Psoas muscle (tissue), 8 donors: Measurements from ENCODE around the gene ANXA6. TPM values are rescaled to one million over a fixed set of nuclear protein-coding genes. Genes with fewer than 3 reads are reported as not detected.
A peak's percentile ranks its signal among the peaks of the same experiment; 100 is the strongest.

Experiments used
- ATAC-seq, 4 donors: fragments of 200-7000 bp; cut with Tn5 transposase; one replicate each; pipeline ENCODE4 v1.9.1; 2020; ENCODE audit warnings: moderate library complexity in 3 of 4, mild to moderate bottlenecking in 2 of 4
- DNase-seq, 2 donors: peaks; one replicate each; pipeline ENCODE4 v3.0.0-alpha.2; 2020
- H3K27ac ChIP-seq: fragments of 200-600 bp; one replicate; pipeline ENCODE4 v1.8.0; 2022
- H3K27me3 ChIP-seq, 3 donors: fragments of 200-600 bp in 1 of 3; one replicate each; pipeline versions ENCODE4 v1.6.1 to v1.8.0; 2013 to 2022; ENCODE audit warnings: low read length in 2 of 3, mild to moderate bottlenecking in 2 of 3, moderate library complexity in 1 of 3; ENCODE audit not compliant: insufficient read depth in 3 of 3
- H3K36me3 ChIP-seq, 2 donors: fragments of 200-600 bp in 1 of 2; one replicate each; pipeline versions ENCODE4 v1.6.1 to v1.8.0; 2013 to 2022; ENCODE audit warnings: low read depth in 1 of 2, mild to moderate bottlenecking in 1 of 2, moderate library complexity in 1 of 2; ENCODE audit not compliant: insufficient read depth in 1 of 2
- H3K4me1 ChIP-seq: fragments of 200-600 bp; one replicate; pipeline ENCODE4 v1.8.0; 2022
- H3K4me3 ChIP-seq: fragments of 200-600 bp; one replicate; pipeline ENCODE4 v1.8.0; 2022; ENCODE audit warnings: mild to moderate bottlenecking
- H3K9me3 ChIP-seq: fragments of 200-600 bp; one replicate; pipeline ENCODE4 v1.8.0; 2022
- CTCF ChIP-seq: fragments of 200-600 bp; IDR thresholded peaks from one replicate; pipeline ENCODE4 v1.8.0; 2022; ENCODE audit warnings: antibody characterized with exemption
- WGBS, 3 donors: extraction: QIAGEN DNeasy Blood & Tissue Kit; methylation state at CpG; one replicate each; pipeline versions ENCODE4 v1.1.6 to v1.1.7; 2013; 5-methylcytosine and 5-hydroxymethylcytosine counted together
- intact Hi-C, 2 donors: fragments of 100-400 bp; cut with DNase I; formaldehyde crosslinking; loops; one replicate each; pipeline versions ENCODE4 v1.11.0 to v1.14.2; 2022
- polyA plus RNA-seq, 3 donors: library from polyadenylated mRNA; stranded (reverse); fragments of 200-250 nt; gene quantifications; one replicate each; pipeline ENCODE4 v1.2.3, GENCODE V29; 2013
- total RNA-seq, 4 donors: library from RNA; stranded (reverse); fragmentation: NEBNext Ultra II Directional in 2 of 4; extraction: Animal tissue kit (Norgen Biotek cat#: 25700) in 2 of 4; gene quantifications; one replicate each; pipeline versions ENCODE4 v1.2.1 to v1.2.4, GENCODE V29; 2021 to 2023
- donor health status: healthy with polysubstance abuse.
- donor health status: DM: no; HTN: no; CAD: no; lungs with moderate emphysema.
- donor health status: Bipolar disorder and iron deficiency.
- donor health status: healthy.
- donor health status: DM: yes; HTN: yes; CAD: no.
- donor health status: DM: no; HTN: no; CAD: no.
- donor health status: DM: no; HTN: no; CAD: no.
- donor health status: DM: yes; HTN: yes; CAD: no.

The ANXA6 gene
- total and polyA plus RNA-seq, 7 donors: 81.4 to 234 (median 133) TPM

- Histone ChIP-seq H3K4me3 (no peak overlapping the region), H3K4me1 (peaks cover 16% of the 10 kb centered on the region), H3K9me3 (no peaks in the 10 kb centered on the region), H3K36me3 (peaks cover 3 to 88% of the 10 kb centered on the region in 2 donors), H3K27me3 (no peaks in the 10 kb centered on the region), H3K27ac (peak overlapping the region; percentile 63)
- ATAC-seq (peak; percentile 88 to 91 (median 90)), DNase-seq (peak; percentile 82 to 91)
- TF ChIP-seq CTCF: peak; percentile 88
- 59 to 70% (median 60%) methylated on average over 6 of the region's 6 CpGs for WGBS, 3 donors
- intact Hi-C loops: loop anchor here in 1 of 2 donors (1.0 to 5.0 kb wide), 3 partner anchors 64 to 191 kb away; no protein-coding TSS in a partner anchor
Observed at GRCh38 chr5:151051066-151051930, 106.3 kb downstream of the ANXA6 start.

Other genes starting within 250 kb of the ANXA6 start
- gene GPX3, start 137.2 kb downstream of the ANXA6 start, total RNA-seq: 100 to 1,000 TPM; 447 to 852 (median 690) TPM
- gene GPX3, start 137.2 kb downstream of the ANXA6 start, polyA plus RNA-seq: 100 to 1,000 TPM; 551 to 766 (median 552) TPM
- gene TNIP1, start 76.7 kb downstream of the ANXA6 start, total RNA-seq: 100 to 1,000 TPM; 114 to 218 (median 149) TPM
- gene TNIP1, start 76.7 kb downstream of the ANXA6 start, polyA plus RNA-seq: 100 to 1,000 TPM in 2 of 3 donors, 10 to 100 TPM in 1; 55.5 to 167 (median 106) TPM
- gene CCDC69, start 66.3 kb upstream of the ANXA6 start, total RNA-seq: 10 to 100 TPM; 58.8 to 96.9 (median 65.9) TPM
- 100 to 1,000 TPM in 1 of 3 donors, 10 to 100 TPM in 2; 27.0 to 180 (median 70.7) TPM for gene CCDC69, start 66.3 kb upstream of the ANXA6 start, polyA plus RNA-seq
- gene GM2A, start 95.4 kb upstream of the ANXA6 start, total RNA-seq: 10 to 100 TPM in 2 of 4 donors, 1 to 10 TPM in 2; 4.0 to 12.1 (median 8.0) TPM
- 10 to 100 TPM in 1 of 3 donors, 1 to 10 TPM in 2; 3.0 to 11.6 (median 6.9) TPM for gene GM2A, start 95.4 kb upstream of the ANXA6 start, polyA plus RNA-seq
- not detected for gene SLC36A3, start 146.0 kb upstream of the ANXA6 start, total RNA-seq
- not detected for gene SLC36A3, start 146.0 kb upstream of the ANXA6 start, polyA plus RNA-seq
- gene SLC36A2, start 189.8 kb upstream of the ANXA6 start, total RNA-seq: 10 to 100 TPM; 13.1 to 37.4 (median 21.2) TPM
- gene SLC36A2, start 189.8 kb upstream of the ANXA6 start, polyA plus RNA-seq: 1 to 10 TPM; 2.7 to 8.6 (median 5.8) TPM